Skeletal muscle satellite cell (primary cell): Measurements from ENCODE around the gene FSIP1.

Experiments
- H3K27me3 ChIP-seq: 2 replicates; pipeline ENCODE4 v1.7.0; 2013; ENCODE audit warnings: low read length; ENCODE audit not compliant: control insufficient read depth, insufficient read depth
- H3K36me3 ChIP-seq: 2 replicates; pipeline ENCODE4 v1.7.0; 2013; ENCODE audit warnings: mild to moderate bottlenecking, control low read depth, low read length; ENCODE audit not compliant: insufficient read depth
- H3K4me1 ChIP-seq: 2 replicates; pipeline ENCODE4 v1.7.0; 2013; ENCODE audit warnings: low read length; ENCODE audit not compliant: control insufficient read depth, insufficient read depth
- H3K4me2 ChIP-seq: 2 replicates; pipeline ENCODE4 v1.7.0; 2013; ENCODE audit warnings: mild to moderate bottlenecking, low read length
- H3K4me3 ChIP-seq: 2 replicates; pipeline ENCODE4 v1.7.0; 2013; ENCODE audit warnings: low read length
- H3K9ac ChIP-seq: 2 replicates; pipeline ENCODE4 v1.7.0; 2013; ENCODE audit warnings: mild to moderate bottlenecking, low read depth, low read length, moderate library complexity
- H3K9me3 ChIP-seq: replicated peaks from 2 replicates; pipeline ENCODE4 v1.7.0; 2013; ENCODE audit warnings: mild to moderate bottlenecking, control low read depth, low read length

FSIP1 gene

GRCh38 chr15:39672184-39672583, 110.5 kb downstream of the FSIP1 start:
- Histone ChIP-seq H3K4me2 (no peak overlapping the region), H3K4me3 (no peak overlapping the region), H3K27me3 (no peaks in the 10 kb centered on the region), H3K36me3 (no peaks in the 10 kb centered on the region), H3K9me3 (no peaks in the 10 kb centered on the region), H3K4me1 (peaks cover 7% of the 10 kb centered on the region), H3K9ac (no peak overlapping the region)

- H3K4me3 ChIP-seq: no peak overlapping the region
- no peaks in the 10 kb centered on the region for H3K27me3 ChIP-seq
- no peak overlapping the region for H3K9ac ChIP-seq
- H3K9me3 ChIP-seq: no peaks in the 10 kb centered on the region
- no peak overlapping the region for H3K4me2 ChIP-seq
- H3K4me1 ChIP-seq: peaks cover 19% of the 10 kb centered on the region
- H3K36me3 ChIP-seq: no peaks in the 10 kb centered on the region
Measured at GRCh38 chr15:39670687-39671086, 112.0 kb downstream of the FSIP1 start.

GRCh38 chr15:39669661-39670060, 113.0 kb downstream of the FSIP1 start:
- Histone ChIP-seq H3K9me3 (no peaks in the 10 kb centered on the region), H3K36me3 (no peaks in the 10 kb centered on the region), H3K4me1 (peaks cover 19% of the 10 kb centered on the region), H3K9ac (no peak overlapping the region), H3K4me2 (no peak overlapping the region), H3K27me3 (no peaks in the 10 kb centered on the region), H3K4me3 (no peak overlapping the region)

DNA sequence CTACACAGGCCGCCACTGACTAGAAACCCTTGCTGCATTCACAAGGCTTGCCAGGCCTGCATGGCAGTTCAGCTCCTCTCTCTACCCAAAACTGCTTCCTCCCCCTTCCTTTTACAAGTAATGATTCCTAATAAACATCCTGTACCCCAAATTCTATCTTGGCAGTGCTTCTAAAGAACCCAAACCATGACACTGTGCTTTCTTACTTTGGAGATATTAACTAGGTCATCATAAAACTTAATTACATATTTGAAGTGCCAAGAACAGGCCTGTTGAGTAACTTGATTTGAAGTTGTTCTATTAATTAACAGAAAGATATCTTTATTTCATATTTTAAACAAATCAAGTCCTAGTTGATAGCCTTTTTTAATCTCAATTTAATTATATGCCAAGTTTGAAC, 113.4 kb downstream of the FSIP1 start:
- H3K4me3 ChIP-seq: no peak overlapping the region
- no peaks in the 10 kb centered on the region for H3K9me3 ChIP-seq
- no peak overlapping the region for H3K9ac ChIP-seq
- H3K4me1 ChIP-seq: peaks cover 19% of the 10 kb centered on the region
- no peak overlapping the region for H3K4me2 ChIP-seq
- H3K36me3 ChIP-seq: no peaks in the 10 kb centered on the region
- H3K27me3 ChIP-seq: no peaks in the 10 kb centered on the region

DNA sequence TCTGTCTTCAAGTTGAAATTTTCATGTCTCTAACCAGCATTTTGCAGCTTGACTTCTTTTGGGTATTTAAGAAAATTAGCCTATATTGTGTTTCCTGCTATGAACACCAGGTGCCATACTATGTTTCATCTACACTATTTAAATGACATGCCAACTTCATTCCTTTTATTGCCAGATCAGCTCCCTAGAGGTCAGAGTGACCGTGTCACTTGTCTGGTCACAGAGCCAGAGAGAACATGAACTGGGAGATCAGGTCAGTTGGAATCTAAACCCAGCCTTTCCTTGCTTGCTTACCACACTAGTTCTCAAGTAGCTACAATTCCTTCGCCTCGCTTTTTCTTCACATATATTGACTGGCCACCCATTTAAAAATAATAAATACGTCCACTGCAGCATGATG, 114.2 kb downstream of the FSIP1 start:
- Histone ChIP-seq H3K4me3 (no peak overlapping the region), H3K36me3 (no peaks in the 10 kb centered on the region), H3K27me3 (no peaks in the 10 kb centered on the region), H3K4me1 (peaks cover 19% of the 10 kb centered on the region), H3K9me3 (no peaks in the 10 kb centered on the region), H3K4me2 (no peak overlapping the region), H3K9ac (no peak overlapping the region)

- H3K36me3 ChIP-seq: no peaks in the 10 kb centered on the region
- H3K4me2 ChIP-seq: no peak overlapping the region
- H3K27me3 ChIP-seq: no peaks in the 10 kb centered on the region
- H3K9ac ChIP-seq: no peak overlapping the region
- H3K4me3 ChIP-seq: no peak overlapping the region
- H3K9me3 ChIP-seq: no peaks in the 10 kb centered on the region
- peaks cover 19% of the 10 kb centered on the region for H3K4me1 ChIP-seq
Measured at GRCh38 chr15:39667382-39668127, 115.1 kb downstream of the FSIP1 start.

DNA sequence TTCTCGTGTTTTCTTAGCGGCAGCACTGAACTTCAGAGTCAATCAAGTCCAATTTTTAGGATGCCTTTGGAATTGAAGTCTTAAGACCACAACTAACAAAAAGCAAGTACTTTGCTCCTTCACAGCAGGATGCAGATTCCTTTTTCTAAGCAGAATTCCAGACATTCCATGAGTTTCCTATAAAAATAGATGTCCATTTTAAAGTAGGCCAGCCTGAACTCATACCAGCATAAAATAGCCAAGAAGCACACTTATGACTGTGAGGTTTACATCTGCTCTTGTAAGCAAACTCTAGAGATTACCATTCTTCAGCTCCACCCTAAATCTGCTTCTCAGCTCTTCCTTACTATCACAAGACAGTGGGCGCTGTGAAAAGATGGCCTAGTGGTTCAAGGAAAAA, 116.0 kb downstream of the FSIP1 start:
- no peaks in the 10 kb centered on the region for H3K9me3 ChIP-seq
- H3K9ac ChIP-seq: no peak overlapping the region
- no peak overlapping the region for H3K4me3 ChIP-seq
- no peaks in the 10 kb centered on the region for H3K27me3 ChIP-seq
- H3K4me2 ChIP-seq: no peak overlapping the region
- H3K36me3 ChIP-seq: no peaks in the 10 kb centered on the region
- H3K4me1 ChIP-seq: peaks cover 23% of the 10 kb centered on the region

GRCh38 chr15:39665629-39666250, 116.9 kb downstream of the FSIP1 start:
- no peak overlapping the region for H3K9ac ChIP-seq
- H3K36me3 ChIP-seq: no peaks in the 10 kb centered on the region
- H3K9me3 ChIP-seq: no peaks in the 10 kb centered on the region
- H3K4me1 ChIP-seq: peaks cover 26% of the 10 kb centered on the region
- no peak overlapping the region for H3K4me3 ChIP-seq
- no peak overlapping the region for H3K4me2 ChIP-seq
- H3K27me3 ChIP-seq: no peaks in the 10 kb centered on the region

- no peak overlapping the region for H3K4me2 ChIP-seq
Measured at GRCh38 chr15:39663704-39664250, 118.9 kb downstream of the FSIP1 start.

GRCh38 chr15:39661776-39662175, 120.9 kb downstream of the FSIP1 start:
- Histone ChIP-seq H3K27me3 (no peaks in the 10 kb centered on the region), H3K9ac (no peak overlapping the region), H3K4me3 (no peak overlapping the region), H3K4me2 (no peak overlapping the region), H3K4me1 (peaks cover 28% of the 10 kb centered on the region), H3K36me3 (no peaks in the 10 kb centered on the region), H3K9me3 (no peaks in the 10 kb centered on the region)

More at GRCh38 chr15:39663704-39664250, 118.9 kb downstream of the FSIP1 start:
- no peaks in the 10 kb centered on the region for H3K27me3 ChIP-seq
- H3K36me3 ChIP-seq: no peaks in the 10 kb centered on the region
- H3K4me1 ChIP-seq: peaks cover 26% of the 10 kb centered on the region
- no peaks in the 10 kb centered on the region for H3K9me3 ChIP-seq
- H3K4me3 ChIP-seq: no peak overlapping the region
- no peak overlapping the region for H3K9ac ChIP-seq

DNA sequence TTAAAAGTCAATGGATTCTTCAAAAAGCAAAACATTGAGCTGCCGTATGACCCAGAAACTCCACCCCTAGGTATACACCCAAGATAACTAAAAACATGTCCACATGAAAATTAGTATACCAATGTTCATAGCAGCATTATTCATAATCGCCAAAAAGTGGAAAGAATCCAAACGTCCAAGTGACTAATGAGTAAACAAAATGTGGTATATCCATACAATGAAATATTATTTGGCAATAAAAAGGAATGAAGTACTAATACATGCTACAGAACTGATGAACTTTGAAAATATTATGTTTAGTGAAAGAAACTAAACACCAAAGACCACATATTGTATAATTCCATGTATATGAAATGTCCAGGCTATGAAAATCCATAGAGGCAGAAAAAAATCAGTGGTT, 123.9 kb downstream of the FSIP1 start:
- Histone ChIP-seq H3K36me3 (no peaks in the 10 kb centered on the region), H3K9ac (no peak overlapping the region), H3K4me1 (peaks cover 21% of the 10 kb centered on the region), H3K27me3 (no peaks in the 10 kb centered on the region), H3K4me3 (no peak overlapping the region), H3K9me3 (no peaks in the 10 kb centered on the region), H3K4me2 (no peak overlapping the region)

GRCh38 chr15:39657668-39658067, 125.0 kb downstream of the FSIP1 start:
- no peaks in the 10 kb centered on the region for H3K27me3 ChIP-seq
- H3K9me3 ChIP-seq: no peaks in the 10 kb centered on the region
- H3K4me2 ChIP-seq: peak overlapping the region; percentile 27
- H3K4me1 ChIP-seq: peaks cover 21% of the 10 kb centered on the region
- H3K9ac ChIP-seq: no peak overlapping the region
- no peaks in the 10 kb centered on the region for H3K36me3 ChIP-seq
- H3K4me3 ChIP-seq: no peak overlapping the region
